ENCODE results near the gene ABCC5.

ABCC5 gene

GRCh38 chr3:183922421-183922820 lies 95.3 kb downstream of the ABCC5 start:
- FAIRE-seq = no peak
- no peak for DNase-seq (ENCODE audit: insufficient read length, low spot score)
- TF ChIP-seq POU2F2 (IDR thresholded peaks at IDR 0.05; ENCODE audit: low read depth, low read length) = no peak
- TF ChIP-seq POLR2A (IDR thresholded peaks at IDR 0.05; ENCODE audit: low read depth, low read length) = no peak
- no peak for TF ChIP-seq PAX5 (IDR thresholded peaks at IDR 0.05; ENCODE audit: insufficient read depth, low read length, severe bottlenecking)
- no peak for TF ChIP-seq POLR2AphosphoS5 (IDR thresholded peaks at IDR 0.05; ENCODE audit: low read depth, low read length)
- TF ChIP-seq SPI1 (IDR thresholded peaks at IDR 0.05; ENCODE audit: low read depth, low read length) = no peak
- TF ChIP-seq TAF1 (IDR thresholded peaks at IDR 0.05; ENCODE audit: low read depth, low read length) = no peak

DNA sequence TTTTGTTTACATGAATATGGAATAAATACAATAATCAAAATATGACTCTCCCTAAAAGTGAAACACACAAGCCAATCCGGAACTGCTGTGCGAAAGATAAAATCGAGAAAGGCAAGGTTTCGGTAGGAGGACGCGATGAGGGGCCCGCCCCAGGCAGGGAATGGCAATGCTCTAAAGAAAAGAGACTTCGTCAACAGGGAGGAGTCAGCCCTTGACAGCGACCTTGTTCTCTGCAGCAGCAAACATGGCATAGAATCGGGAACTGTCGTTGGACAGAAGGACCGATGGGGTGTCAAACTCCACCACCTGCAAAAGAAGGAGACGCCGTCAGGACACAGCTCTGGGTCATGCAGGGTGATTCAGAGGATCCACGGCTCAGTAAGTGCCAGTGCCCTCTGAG lies 96.6 kb downstream of the ABCC5 start:
- DNase-seq (ENCODE audit: insufficient read length, low spot score) = no peak
- no peak for FAIRE-seq
- no peak for TF ChIP-seq TAF1 (IDR thresholded peaks at IDR 0.05; ENCODE audit: low read depth, low read length)
- no peak for TF ChIP-seq SPI1 (IDR thresholded peaks at IDR 0.05; ENCODE audit: low read depth, low read length)
- no peak for TF ChIP-seq POLR2AphosphoS5 (IDR thresholded peaks at IDR 0.05; ENCODE audit: low read depth, low read length)
- no peak for TF ChIP-seq PAX5 (IDR thresholded peaks at IDR 0.05; ENCODE audit: insufficient read depth, low read length, severe bottlenecking)
- no peak for TF ChIP-seq POLR2A (IDR thresholded peaks at IDR 0.05; ENCODE audit: low read depth, low read length)
- TF ChIP-seq POU2F2 (IDR thresholded peaks at IDR 0.05; ENCODE audit: low read depth, low read length) = no peak

DNA sequence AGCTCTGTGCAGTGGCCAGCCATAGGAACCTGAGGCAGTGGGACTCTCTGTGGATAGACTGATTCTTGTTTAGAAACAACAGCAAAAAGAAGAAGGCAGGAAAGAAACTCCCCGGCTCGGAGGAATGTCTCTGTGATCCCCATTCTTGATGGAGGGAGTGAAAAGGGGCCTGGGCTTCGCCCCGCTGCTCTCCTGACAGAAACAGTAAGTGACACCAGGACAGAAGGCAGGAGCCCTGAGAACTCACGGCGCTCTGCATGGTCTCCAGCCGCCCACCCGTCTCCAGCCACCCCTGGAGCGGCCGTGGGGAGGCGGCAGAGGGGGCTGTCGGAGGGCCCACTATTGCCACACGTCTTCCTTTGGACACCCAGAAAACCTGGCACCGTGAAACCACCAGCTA lies 97.3 kb downstream of the ABCC5 start:
- DNase-seq (ENCODE audit: insufficient read length, low spot score) = no peak
- no peak for FAIRE-seq
- TF ChIP-seq POLR2A (IDR thresholded peaks at IDR 0.05; ENCODE audit: low read depth, low read length) (no peak), POU2F2 (IDR thresholded peaks at IDR 0.05; ENCODE audit: low read depth, low read length) (no peak), TAF1 (IDR thresholded peaks at IDR 0.05; ENCODE audit: low read depth, low read length) (no peak), SPI1 (IDR thresholded peaks at IDR 0.05; ENCODE audit: low read depth, low read length) (no peak), PAX5 (IDR thresholded peaks at IDR 0.05; ENCODE audit: insufficient read depth, low read length, severe bottlenecking) (no peak), POLR2AphosphoS5 (IDR thresholded peaks at IDR 0.05; ENCODE audit: low read depth, low read length) (no peak)

- no peak for FAIRE-seq
- TF ChIP-seq POU2F2 (IDR thresholded peaks at IDR 0.05; ENCODE audit: low read depth, low read length) = no peak
- TF ChIP-seq TAF1 (IDR thresholded peaks at IDR 0.05; ENCODE audit: low read depth, low read length) = no peak
- no peak for TF ChIP-seq PAX5 (IDR thresholded peaks at IDR 0.05; ENCODE audit: insufficient read depth, low read length, severe bottlenecking)
- TF ChIP-seq POLR2AphosphoS5 (IDR thresholded peaks at IDR 0.05; ENCODE audit: low read depth, low read length) = no peak
- TF ChIP-seq SPI1 (IDR thresholded peaks at IDR 0.05; ENCODE audit: low read depth, low read length) = no peak
- no peak for TF ChIP-seq POLR2A (IDR thresholded peaks at IDR 0.05; ENCODE audit: low read depth, low read length)
- DNase-seq (ENCODE audit: insufficient read length, low spot score) = no peak
These were observed 99.5 kb downstream of the ABCC5 start for GRCh38 chr3:183918178-183918577.

DNA sequence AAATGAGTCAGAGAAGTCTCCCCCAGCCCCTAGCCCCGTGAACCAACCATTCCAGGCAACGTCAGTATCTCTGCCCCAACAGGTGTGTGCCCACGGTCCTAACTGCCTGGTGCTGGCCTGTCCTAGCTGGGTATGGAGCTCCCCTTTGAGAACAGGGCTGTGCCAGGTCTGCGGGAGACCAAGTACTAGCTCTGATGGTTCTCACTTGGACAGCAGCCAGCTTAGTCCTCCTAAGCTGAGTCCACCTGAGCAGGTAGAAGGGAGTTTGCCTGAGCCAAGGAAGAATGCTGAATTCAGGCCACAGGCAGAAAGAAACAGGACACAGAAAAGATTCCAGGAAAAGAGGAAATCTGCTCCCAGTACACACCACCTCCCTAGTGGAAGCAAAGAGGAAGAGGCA lies 99.9 kb downstream of the ABCC5 start:
- TF ChIP-seq TAF1 (IDR thresholded peaks at IDR 0.05; ENCODE audit: low read depth, low read length) (no peak), SPI1 (IDR thresholded peaks at IDR 0.05; ENCODE audit: low read depth, low read length) (no peak), PAX5 (IDR thresholded peaks at IDR 0.05; ENCODE audit: insufficient read depth, low read length, severe bottlenecking) (no peak), POU2F2 (IDR thresholded peaks at IDR 0.05; ENCODE audit: low read depth, low read length) (no peak), POLR2AphosphoS5 (IDR thresholded peaks at IDR 0.05; ENCODE audit: low read depth, low read length) (no peak), POLR2A (IDR thresholded peaks at IDR 0.05; ENCODE audit: low read depth, low read length) (no peak)
- FAIRE-seq = no peak
- no peak for DNase-seq (ENCODE audit: insufficient read length, low spot score)

DNA sequence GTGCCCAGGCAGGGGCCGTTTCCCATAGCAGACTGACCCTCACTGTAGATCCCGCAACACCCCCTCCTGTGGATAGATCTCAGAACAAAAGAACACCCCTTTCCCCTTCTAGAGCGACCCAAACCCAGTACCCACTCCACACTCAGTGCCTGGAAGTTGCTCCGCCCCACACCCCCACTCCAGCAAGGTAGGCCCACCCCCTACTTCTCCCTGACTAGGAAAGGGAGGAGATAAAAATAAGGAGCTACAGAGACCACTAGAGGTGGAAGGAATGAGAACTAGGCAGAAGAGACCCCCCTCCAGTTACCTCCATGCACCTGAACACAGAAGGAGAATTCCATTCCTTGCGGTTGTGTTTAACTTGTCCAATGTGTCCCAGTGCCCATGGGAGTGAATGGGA lies 102.8 kb downstream of the ABCC5 start:
- FAIRE-seq (no peak), DNase-seq (ENCODE audit: insufficient read length, low spot score) (no peak)
- TF ChIP-seq POU2F2 (IDR thresholded peaks at IDR 0.05; ENCODE audit: low read depth, low read length) (no peak), POLR2A (IDR thresholded peaks at IDR 0.05; ENCODE audit: low read depth, low read length) (no peak), TAF1 (IDR thresholded peaks at IDR 0.05; ENCODE audit: low read depth, low read length) (no peak), POLR2AphosphoS5 (IDR thresholded peaks at IDR 0.05; ENCODE audit: low read depth, low read length) (no peak), SPI1 (IDR thresholded peaks at IDR 0.05; ENCODE audit: low read depth, low read length) (no peak), PAX5 (IDR thresholded peaks at IDR 0.05; ENCODE audit: insufficient read depth, low read length, severe bottlenecking) (no peak)

DNA sequence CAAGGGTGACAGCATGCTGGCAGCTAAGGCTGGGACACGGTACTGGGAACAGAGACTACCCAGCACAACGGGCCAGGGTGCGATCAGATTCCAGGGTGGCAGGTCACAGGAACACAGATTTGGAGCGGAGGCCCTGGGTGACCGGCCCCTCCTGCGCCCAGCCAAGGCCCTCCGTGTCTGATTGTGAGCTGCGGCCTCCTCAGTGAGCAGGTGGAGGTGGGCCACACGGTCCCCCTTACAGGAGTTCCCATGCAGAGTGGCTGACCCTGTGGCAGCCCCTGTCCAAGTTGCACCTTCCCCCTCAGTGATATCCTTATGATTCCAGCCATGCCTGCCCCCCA lies 104.1 kb downstream of the ABCC5 start:
- no peak for DNase-seq (ENCODE audit: insufficient read length, low spot score)
- FAIRE-seq = no peak
- no peak for TF ChIP-seq POU2F2 (IDR thresholded peaks at IDR 0.05; ENCODE audit: low read depth, low read length)
- TF ChIP-seq POLR2AphosphoS5 (IDR thresholded peaks at IDR 0.05; ENCODE audit: low read depth, low read length) = no peak
- no peak for TF ChIP-seq PAX5 (IDR thresholded peaks at IDR 0.05; ENCODE audit: insufficient read depth, low read length, severe bottlenecking)
- TF ChIP-seq SPI1 (IDR thresholded peaks at IDR 0.05; ENCODE audit: low read depth, low read length) = no peak
- no peak for TF ChIP-seq POLR2A (IDR thresholded peaks at IDR 0.05; ENCODE audit: low read depth, low read length)
- no peak for TF ChIP-seq TAF1 (IDR thresholded peaks at IDR 0.05; ENCODE audit: low read depth, low read length)

- no peak for DNase-seq (ENCODE audit: insufficient read length, low spot score)
- TF ChIP-seq PAX5 (IDR thresholded peaks at IDR 0.05; ENCODE audit: insufficient read depth, low read length, severe bottlenecking) (no peak), POLR2A (IDR thresholded peaks at IDR 0.05; ENCODE audit: low read depth, low read length) (no peak), POLR2AphosphoS5 (IDR thresholded peaks at IDR 0.05; ENCODE audit: low read depth, low read length) (no peak), SPI1 (IDR thresholded peaks at IDR 0.05; ENCODE audit: low read depth, low read length) (no peak), TAF1 (IDR thresholded peaks at IDR 0.05; ENCODE audit: low read depth, low read length) (no peak), POU2F2 (IDR thresholded peaks at IDR 0.05; ENCODE audit: low read depth, low read length) (no peak)
- FAIRE-seq = no peak
These were observed 104.6 kb downstream of the ABCC5 start for GRCh38 chr3:183912895-183913579.

DNA sequence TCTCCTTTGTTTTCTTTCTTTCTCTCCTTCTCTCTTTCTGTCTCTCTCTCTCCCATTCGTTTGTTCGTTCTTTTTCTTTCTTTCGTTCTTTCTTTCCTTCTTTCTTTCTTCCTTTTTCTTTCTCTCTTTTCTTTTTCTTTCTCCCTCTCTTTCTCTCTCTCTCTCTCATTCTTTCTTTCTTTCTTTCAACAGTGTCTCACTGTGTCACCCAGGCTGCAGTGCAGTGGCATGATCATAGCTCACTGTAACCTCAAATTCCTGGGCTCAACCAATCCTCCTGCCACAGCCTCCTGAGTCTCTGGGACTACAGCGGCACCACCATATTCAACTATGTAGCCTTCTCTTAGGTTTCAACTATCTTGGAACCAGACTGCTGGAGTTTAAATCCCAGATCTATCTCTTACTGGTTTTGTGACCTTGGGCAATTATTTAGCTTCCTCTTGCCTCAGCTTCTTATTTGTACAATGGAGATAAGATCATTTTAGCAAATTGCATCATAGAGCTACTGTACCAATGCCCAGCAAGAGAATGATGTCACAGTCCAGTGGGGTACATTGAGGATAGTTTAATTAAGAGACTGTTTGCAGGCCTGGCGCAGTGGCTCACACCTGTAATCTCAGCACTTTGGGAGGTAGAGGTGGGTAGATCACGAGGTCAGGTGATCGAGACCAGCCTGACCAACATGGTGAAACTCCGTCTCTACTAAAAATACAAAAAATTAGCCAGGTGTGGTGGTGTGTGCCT lies 105.7 kb downstream of the ABCC5 start:
- no peak for FAIRE-seq
- TF ChIP-seq POU2F2 (IDR thresholded peaks at IDR 0.05; ENCODE audit: low read depth, low read length) (no peak), PAX5 (IDR thresholded peaks at IDR 0.05; ENCODE audit: insufficient read depth, low read length, severe bottlenecking) (no peak), SPI1 (IDR thresholded peaks at IDR 0.05; ENCODE audit: low read depth, low read length) (no peak), TAF1 (IDR thresholded peaks at IDR 0.05; ENCODE audit: low read depth, low read length) (no peak), POLR2AphosphoS5 (IDR thresholded peaks at IDR 0.05; ENCODE audit: low read depth, low read length) (no peak), POLR2A (IDR thresholded peaks at IDR 0.05; ENCODE audit: low read depth, low read length) (no peak)
- DNase-seq (ENCODE audit: insufficient read length, low spot score) = no peak
